ENCODE results near the gene ZFP36.

ZFP36 gene

DNA sequence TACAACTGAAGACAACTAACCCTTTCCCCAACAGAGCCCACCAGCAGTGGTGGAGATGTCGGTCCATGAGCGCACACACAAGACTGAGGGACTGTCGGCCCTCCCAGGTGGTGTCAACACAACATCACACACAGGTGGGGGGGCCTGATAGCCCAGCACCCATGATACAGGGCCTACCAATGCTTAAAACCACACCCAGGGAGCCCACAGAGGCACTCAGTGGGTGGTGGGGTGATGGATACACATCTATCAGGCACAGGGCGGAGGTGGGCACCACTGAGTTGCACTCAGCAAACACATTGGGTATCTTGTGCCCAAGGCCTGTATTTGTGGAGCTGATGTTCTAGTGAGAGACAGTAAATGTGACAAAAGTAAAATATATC lies 7.0 kb upstream of the ZFP36 start:
- Histone ChIP-seq H3K4me3 (ENCODE audit: low read depth, low read length) (no peak overlapping the region), H3K27ac (no peak overlapping the region), H3K27me3 (replicated peaks) (no peaks in the 10 kb centered on the region), H3K36me3 (replicated peaks) (peaks cover 4% of the 10 kb centered on the region)
- no peak for DNase-seq
- no peak for TF ChIP-seq CTCF (IDR thresholded peaks at IDR 0.05; ENCODE audit: low read depth, low read length, missing control alignments)
- in situ Hi-C loops (cut with HindIII; ENCODE audit: low pct_ligation_motif_present, low sequenced_read_pairs): no loop called here

DNA sequence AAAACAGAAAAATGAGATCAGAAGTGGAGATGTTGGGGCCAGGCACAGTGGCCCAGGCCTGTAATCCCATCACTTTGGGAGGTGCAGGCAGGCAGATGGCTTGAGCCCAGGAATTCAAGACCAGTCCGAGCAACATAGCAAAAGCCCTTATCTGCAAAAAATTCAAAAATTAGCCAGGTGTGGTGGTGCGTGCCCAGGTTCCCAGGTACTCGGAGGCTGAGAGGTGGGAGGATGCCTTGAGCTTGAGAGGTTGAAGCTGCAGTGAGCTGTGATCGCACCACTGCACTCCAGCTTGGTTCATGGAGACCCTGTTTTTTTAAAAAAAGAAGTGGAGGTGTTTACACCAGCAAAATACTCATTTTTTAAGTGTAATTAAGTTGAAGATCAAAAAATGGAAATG lies 6.6 kb upstream of the ZFP36 start:
- DNase-seq: no peak
- Histone ChIP-seq H3K4me3 (ENCODE audit: low read depth, low read length) (no peak overlapping the region), H3K27ac (no peak overlapping the region), H3K36me3 (replicated peaks) (peaks cover 4% of the 10 kb centered on the region), H3K27me3 (replicated peaks) (no peaks in the 10 kb centered on the region)
- in situ Hi-C loops (cut with HindIII; ENCODE audit: low pct_ligation_motif_present, low sequenced_read_pairs): no loop called here
- no peak for TF ChIP-seq CTCF (IDR thresholded peaks at IDR 0.05; ENCODE audit: low read depth, low read length, missing control alignments)

- DNase-seq: no peak
- no peak overlapping the region for H3K4me3 ChIP-seq (ENCODE audit: low read depth, low read length)
- H3K27ac ChIP-seq: peak overlapping the region; percentile 93
- no peak for TF ChIP-seq CTCF (IDR thresholded peaks at IDR 0.05; ENCODE audit: low read depth, low read length, missing control alignments)
- no peaks in the 10 kb centered on the region for H3K27me3 ChIP-seq (replicated peaks)
- peaks cover 4% of the 10 kb centered on the region for H3K36me3 ChIP-seq (replicated peaks)
- in situ Hi-C loops (cut with HindIII; ENCODE audit: low pct_ligation_motif_present, low sequenced_read_pairs): no loop called here
Measured at GRCh38 chr19:39401070-39401548, 5.5 kb upstream of the ZFP36 start.

DNA sequence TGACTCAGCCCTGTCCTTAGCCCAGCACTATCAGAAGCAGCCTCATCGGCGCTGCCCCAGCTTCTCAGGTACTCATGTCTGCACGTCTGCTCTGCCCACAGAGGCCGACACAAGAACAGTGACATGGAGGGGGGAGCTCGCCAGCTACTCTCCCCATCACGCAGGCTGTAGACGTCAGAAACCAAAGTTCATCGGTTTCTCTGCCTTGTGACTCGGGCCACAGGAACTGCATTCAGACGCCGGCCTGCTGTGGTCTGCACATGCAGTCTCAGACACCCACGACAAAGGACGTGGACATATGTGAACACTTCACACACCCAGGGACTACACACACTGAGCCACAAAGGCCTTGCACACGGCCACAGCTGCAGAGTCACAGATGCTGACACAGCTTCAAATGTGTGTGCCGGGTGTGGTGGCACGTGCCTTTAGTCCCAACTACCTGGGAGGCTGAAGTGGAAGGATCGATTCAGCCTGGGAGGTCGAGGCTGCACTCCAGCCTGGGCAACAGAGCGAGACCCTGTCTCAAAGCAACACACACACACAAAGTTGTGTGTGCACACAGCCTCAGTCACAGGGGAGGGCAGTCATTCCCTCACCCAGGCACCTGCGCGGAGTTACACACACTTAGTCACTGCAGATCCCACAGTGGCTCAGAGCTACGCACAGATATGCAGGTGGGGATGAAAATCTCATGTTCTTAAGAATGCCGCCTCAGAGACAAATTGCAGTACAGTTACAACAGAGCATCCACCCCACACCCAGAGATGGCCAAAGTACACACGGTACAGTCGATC lies 4.9 kb upstream of the ZFP36 start:
- TF ChIP-seq CTCF (IDR thresholded peaks at IDR 0.05; ENCODE audit: low read depth, low read length, missing control alignments): no peak
- H3K4me3 ChIP-seq (ENCODE audit: low read depth, low read length): peak overlapping the region; percentile 33

DNA sequence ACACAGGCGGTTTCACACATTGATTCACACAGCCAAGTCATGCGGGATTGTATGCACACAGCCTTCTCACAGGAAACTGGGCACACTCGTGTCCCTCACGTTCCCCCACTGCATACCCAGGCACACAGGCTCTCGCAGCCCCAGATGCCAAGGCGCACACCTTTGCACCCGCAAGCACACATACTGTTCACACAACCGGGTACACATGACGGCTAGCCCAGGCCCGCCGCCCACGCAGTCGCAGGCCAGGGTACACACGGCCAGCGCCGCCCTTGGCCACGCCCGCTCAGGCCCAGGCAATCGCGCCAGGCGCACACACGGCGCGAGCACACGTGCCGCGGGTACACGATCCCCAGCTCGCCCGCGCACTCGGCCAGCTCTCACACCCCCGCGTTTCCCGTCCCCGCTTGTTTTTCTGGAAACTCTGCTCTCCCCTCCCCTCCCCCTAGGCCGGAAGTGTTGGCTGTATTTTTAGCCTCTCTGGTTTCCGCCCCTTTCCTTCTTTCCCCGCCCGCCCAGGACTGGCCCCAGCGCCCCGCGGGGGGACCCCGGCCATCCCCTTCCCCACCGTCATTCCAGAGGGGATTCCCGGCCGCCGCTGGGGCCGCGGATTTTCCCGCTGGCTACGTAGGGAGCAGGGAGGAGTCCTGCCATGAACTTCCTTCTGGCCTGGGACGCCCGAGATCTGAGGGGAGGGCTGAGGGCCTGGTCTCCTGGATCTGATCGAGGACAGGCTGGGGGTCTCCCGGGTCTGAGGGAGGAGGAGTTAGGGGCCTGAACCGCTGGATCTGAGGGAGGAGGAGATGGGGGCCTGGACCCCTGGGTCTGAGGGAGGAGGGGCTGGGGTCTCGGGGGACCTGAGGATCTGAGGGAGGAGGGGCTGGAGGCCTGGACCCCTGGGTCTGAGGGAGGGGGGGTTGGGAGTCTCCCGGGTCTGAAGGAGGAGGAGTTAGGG lies 4.0 kb upstream of the ZFP36 start:
- peak overlapping the region; percentile 93 for H3K27ac ChIP-seq
- peak overlapping the region; percentile 48 for H3K4me3 ChIP-seq (ENCODE audit: low read depth, low read length)
- in situ Hi-C loops (cut with HindIII; ENCODE audit: low pct_ligation_motif_present, low sequenced_read_pairs): no loop called here
- TF ChIP-seq CTCF (IDR thresholded peaks at IDR 0.05; ENCODE audit: low read depth, low read length, missing control alignments): no peak
- no peaks in the 10 kb centered on the region for H3K36me3 ChIP-seq (replicated peaks)
- no peaks in the 10 kb centered on the region for H3K27me3 ChIP-seq (replicated peaks)
- peak; percentile 88 for DNase-seq

More for the DNA sequence above, 4.9 kb upstream of the ZFP36 start:
- in situ Hi-C loops (cut with HindIII; ENCODE audit: low pct_ligation_motif_present, low sequenced_read_pairs): no loop called here
- Histone ChIP-seq H3K36me3 (replicated peaks) (peaks cover 4% of the 10 kb centered on the region), H3K27ac (peak overlapping the region; percentile 93), H3K27me3 (replicated peaks) (no peaks in the 10 kb centered on the region)
- DNase-seq: peak; percentile 85

Measured in brain microvascular endothelial cell (primary cell).